Activated T-cell treated with anti-CD3 and anti-CD28 coated beads, Interleukin-2, amount 50 U/mL, for 48 hours (primary cell): ENCODE measurements around the gene TASP1.
"Not testable (repeated sequence)": the region's sequence is repeated elsewhere in the genome, so short reads cannot be mapped to it uniquely, and the experiment has no call there.

Experiments used
- DNase-seq, 2 experiments: peaks; one replicate each; pipeline ENCODE4 v3.0.0-alpha.2; 2020

Gene TASP1

GRCh38 chr20:13648291-13649228 is 9.8 kb upstream of the TASP1 start:
- DNase-seq: no peak

- DNase-seq: no peak
Observed at GRCh38 chr20:13644010-13644409, 5.3 kb upstream of the TASP1 start.

DNA sequence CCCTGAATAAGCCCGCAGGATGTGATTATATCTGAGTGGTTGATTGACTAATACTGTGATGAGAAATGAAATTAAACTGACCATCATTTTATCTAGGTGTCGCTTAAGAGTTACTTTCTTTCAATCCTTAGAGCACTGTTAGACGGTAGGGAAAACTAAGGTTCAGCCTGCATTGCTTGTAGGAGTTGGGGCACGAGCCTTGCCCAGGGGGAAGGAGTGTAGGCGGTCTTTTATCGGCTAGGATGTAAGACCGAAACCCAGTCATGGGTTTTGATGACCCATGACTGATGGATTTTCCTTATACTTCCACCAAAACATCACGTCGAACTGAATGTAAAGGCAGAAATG is 392 bp upstream of the TASP1 start:
- DNase-seq: no peak

DNA sequence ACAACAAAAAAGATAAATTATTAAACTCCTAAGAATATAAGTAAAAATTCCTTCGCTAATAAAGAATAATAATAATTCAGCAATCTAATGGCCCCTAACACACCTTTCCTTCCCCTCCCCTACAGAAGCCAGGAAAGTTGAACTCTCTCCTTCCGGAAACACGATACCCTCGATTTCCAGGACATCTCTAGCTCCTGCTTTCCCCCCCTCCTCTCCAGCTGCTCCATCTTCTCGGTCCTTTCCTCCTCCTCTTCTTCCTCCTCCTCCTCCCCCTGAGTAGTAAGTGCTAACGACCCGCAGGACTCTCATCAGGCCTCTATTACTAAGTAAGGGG is 603 bp downstream of the TASP1 start:
- no peak for DNase-seq

- no peak for DNase-seq
Observed at GRCh38 chr20:13632431-13632830, 6.3 kb downstream of the TASP1 start.

DNA sequence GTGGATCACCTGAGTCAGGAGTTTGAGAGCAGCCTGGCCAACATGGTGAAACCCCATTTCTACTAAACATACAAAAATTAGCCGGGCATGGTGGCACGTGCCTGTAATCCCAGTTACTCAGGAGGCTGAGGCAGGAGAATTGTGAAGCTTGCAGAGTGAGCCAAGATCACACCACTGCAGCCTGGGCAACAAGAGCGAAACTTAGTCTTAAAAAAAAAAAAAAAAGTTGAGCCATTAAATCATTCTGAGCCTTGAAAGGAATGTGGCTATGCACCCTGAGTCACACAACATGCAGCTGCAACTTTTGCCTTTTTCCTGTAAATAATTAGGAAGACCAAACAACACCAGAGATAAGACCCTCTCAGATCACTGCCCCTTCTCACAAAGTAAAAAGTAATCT is 11.2 kb downstream of the TASP1 start:
- not testable (repeated sequence) for DNase-seq

DNA sequence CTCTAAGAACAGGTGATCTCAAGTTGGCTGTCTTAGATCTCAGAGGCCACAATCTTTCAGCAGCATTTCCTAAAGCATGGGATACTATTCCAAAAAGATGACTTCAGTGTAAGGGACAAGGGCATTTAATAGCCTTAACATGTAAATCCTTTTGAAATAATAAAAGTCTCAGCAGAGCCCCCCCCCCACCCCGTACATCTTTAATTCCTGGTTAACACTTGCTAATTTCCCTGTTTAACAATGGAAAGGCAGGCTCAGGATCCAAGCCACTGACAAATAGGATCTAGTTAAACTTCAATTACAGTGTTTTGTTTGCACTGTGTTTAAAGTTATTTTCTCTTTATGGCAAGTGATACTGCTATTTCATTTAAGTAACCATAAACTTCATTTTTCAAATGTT is 12.0 kb downstream of the TASP1 start:
- no peak for DNase-seq

DNA sequence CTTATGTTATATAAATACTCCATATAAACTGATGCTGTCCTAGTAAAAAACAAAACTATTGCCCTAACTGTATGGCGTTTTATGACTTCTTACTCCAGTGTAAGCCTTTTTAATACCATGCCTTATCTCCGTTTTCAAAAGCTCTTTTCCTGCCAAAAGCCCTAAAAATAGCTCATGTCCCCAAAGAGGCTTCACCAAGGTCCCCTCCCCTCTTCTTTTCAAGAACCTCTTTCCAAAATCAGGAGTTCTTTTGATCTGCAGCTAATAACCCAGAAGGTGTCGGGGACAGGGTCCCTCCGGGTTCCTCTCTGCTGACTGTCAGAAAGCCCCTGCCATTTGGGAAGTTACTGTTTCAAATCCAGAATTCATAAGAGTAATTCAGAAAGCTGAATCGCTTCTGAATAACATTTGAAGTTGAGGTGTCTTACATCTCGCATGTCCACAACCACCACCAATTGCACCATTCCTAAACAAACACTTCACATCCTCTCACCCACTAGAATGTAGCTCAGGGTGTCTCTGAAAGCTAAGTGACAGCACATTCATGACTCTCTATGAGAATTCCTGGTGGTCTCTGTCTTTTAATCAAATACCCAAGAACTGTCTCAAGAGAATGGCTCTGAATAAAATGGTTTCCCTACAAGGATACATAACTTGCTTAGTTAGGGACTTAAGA is 13.3 kb downstream of the TASP1 start:
- no peak for DNase-seq

DNA sequence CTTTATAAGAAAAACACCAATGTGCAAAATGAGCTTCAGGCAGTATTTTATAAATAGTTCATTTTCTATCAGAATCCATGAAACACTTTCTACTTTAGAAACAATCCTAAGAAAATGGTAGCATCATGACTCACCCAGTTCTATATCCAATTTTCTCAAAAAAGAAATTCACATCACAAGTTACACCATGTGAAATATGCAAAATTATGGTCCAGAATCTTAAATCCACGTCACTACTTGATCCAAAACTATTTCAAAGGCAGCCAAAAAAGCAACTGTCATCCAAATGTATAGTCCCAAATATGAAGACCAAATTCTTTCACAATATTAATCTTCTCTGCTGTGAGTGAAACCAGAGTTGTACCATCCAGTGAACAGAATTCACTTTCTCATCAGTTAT is 19.3 kb downstream of the TASP1 start:
- not testable (repeated sequence) for DNase-seq

DNA sequence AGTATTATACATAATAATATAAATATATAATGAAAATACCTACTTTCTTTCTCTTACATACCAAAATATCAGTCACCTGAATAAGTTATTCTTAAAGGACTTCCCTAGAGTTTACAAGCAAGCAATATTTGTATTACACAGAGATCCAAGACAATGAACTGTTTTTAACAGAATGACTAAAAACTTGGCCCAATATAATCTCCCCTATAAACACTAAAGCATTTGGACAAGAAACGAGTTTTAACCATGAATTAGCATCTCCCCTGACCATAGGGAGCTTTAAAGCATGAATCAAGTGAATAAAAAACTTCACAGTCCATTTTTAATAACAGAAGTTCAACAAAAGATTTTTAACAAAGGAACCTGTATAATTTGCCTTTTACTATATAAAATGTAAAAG is 20.3 kb downstream of the TASP1 start:
- DNase-seq: not testable (repeated sequence)

DNA sequence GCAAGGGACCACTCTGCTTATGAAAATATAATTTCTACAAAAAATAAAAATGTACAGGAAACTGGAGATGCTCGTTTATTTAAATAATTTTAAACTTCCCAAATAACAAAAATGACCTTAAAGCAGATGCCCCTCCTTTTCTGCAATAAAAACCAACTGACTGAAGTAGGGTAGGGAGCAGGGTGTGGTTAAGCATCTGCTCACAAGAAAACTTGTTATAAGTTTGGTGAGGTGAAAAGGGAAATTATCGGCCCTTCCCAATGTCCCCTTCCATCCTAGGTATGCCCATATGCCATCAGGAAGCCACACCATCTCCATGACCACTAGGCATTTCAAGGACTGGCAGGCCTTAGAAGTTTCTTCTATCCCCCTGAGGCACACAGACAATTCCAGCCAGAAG is 21.1 kb downstream of the TASP1 start:
- DNase-seq: not testable (repeated sequence)

DNA sequence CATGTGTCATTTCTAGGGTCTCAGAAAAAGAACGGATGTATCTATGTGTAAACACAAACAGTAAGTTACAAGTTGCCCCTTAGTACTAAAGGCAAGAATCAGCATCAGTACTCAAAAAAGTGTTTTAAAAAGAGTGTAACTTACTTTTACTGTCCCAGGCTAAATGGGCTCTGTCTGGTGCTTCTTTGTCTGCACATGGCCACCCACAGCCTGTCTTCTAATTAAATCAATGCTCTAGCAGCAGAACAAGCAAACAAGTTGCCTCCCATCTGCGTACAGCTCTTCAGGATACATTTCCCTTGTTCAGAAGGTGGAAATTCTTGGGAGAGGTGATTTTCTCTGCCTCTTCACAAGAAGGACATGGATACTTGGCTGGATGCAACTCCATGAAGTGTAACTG is 22.0 kb downstream of the TASP1 start:
- DNase-seq: not testable (repeated sequence)

DNA sequence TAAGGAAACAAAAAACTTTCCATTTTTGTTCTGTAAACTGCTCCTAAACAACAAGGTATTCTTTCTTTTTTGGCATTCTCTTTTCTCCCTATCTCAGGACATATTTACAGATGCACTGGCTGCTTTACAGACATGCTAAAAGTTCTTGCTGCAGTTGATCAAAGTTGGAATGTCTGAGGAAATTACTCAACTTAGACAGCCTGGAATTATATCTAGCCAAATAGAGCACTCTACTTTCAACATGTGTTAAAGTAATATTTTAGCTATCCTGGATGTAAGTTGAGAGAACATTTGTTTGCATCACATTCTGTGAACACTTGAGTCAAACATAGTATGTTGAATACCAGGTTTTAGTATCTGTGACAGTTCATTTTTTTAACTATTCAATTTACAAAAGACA is 24.8 kb downstream of the TASP1 start:
- DNase-seq: no peak

DNA sequence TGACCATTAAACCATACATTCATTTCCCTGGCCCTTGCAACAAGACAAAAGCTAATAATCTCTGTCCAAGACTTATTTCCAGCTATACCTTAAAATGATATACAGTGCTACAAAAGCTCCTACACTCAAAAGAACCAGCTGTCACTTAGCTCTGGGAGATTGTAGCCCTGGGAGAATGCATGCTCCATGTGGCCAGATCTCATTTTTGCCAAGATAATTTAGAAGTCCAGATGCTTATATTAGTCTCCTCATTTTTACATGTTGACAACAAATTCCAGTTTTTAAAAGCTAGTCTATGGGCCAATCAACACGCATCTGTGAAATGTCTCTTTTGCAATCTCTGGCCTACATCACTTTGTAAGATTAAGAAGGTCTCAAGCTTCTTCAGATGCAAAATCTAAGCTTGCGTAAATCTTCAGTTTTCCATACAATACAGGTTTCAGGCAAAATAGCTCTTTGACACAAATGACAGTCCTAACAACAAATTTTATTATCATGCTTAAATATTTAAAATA is 27.1 kb downstream of the TASP1 start:
- no peak for DNase-seq

DNA sequence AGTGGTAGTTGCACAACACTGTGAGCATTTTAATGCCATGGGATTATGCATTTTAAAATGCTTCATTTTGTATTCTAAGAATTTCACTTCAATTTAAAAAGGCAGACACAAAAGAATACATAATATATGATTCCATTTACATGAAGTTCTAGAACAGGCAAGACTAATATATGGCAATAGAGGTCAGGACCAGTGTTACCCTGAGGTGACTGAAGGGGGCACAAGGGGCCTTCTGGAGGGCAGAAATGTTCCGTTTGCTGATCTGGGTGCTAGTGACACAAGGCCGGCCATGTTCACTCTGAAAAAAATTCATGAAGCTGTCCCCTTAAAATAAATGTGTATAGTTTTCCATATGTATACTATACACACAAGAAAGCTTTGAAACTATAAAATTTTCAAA is 28.5 kb downstream of the TASP1 start:
- DNase-seq: no peak

DNA sequence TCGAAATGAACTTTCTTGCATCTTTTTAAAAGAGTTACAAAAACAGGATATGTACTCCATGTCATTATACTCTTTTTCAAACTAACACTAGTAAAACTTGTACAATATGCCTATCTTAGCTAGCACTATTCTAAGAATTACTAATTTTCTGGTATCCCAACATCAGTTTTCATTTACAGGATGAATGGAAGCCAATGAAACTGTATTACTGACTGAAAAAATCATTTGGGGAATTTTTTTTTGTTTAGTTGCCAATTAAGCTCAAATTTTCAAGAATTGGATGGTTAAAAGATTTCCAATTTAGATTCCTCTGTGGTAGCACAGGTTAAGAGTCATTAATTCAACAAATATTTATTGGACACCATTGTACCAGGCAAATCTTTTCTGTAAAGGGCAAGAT is 30.7 kb downstream of the TASP1 start:
- no peak for DNase-seq

- not testable (repeated sequence) for DNase-seq
Observed at GRCh38 chr20:13593423-13593822, 45.3 kb downstream of the TASP1 start.

DNA sequence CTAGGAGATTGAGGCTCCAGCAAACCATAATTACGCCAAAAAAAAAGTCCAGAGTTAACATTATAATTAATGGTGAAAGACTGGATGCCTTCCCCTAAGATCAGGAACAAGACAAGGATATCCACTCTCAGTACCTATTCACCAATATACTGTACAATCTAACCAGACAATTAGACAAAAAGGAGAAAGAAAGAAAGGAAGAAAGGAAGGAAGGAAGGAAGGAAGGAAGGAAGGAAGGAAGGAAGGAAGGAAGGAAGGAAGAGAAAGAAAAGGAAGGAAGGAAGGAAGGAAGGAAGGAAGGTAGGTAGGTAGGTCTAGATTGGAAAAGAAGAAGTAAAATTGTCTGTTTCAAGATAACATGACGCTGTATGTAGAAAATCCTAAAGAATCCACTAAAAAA is 50.7 kb downstream of the TASP1 start:
- no peak for DNase-seq

- DNase-seq: no peak
Observed at GRCh38 chr20:13587370-13587769, 51.4 kb downstream of the TASP1 start.

DNA sequence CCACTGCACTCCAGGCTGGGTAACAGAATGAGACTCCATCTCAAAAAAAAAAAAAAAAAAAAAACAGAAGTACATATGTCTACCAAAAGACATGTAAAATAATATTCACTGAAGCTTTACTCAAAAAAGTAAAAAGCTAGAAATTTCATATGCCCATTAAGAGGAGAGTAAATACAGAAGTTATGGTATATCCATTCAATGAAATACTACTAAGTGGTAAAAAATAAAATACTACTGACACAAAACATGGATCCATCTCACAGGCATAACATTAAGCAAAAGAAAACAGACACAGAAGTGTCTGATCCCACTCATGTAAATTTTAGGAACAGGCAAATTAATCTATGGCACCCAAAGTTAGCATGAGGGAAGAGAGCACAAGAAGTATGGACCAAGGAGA is 52.6 kb downstream of the TASP1 start:
- no peak for DNase-seq

GRCh38 chr20:13581451-13581850 is 57.3 kb downstream of the TASP1 start:
- DNase-seq: no peak

DNA sequence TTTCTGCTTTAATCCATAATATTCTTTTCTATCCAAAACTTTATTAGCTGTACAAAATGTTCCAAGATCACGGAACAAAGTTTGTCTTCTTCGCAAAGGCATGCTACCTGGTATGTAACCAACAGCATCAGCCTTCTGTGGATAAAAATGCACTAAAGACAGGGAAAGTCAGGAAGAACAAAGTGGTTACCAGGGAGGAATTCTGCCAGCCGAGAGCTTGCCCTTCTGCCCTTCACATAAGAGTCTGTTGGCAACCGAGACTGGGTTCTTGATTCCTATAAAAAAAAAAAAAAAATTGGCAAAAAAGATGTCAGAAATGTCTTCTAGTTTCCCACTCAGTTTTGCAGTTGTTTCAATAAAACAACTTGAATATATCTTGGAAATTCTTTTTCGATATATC is 58.0 kb downstream of the TASP1 start:
- no peak for DNase-seq

DNA sequence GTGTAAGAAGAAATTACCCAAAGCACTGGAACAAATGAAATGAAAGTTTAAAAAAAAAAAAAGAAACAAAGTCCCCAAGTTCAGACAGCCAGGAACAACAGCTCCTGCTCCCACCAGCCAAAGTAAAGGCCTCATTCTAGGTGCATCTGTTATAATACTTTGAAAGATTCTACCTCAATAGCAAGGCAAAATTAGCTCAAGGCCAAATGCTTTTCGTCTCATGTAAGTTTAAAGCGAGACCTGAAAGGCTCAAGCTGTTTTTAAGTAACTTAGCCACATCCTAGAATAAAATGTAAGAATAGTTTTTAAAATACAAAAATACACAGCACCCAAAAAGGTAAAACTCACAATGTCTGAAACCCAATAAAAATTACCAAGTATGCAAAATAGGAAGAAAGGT is 64.7 kb downstream of the TASP1 start:
- DNase-seq: no peak

DNA sequence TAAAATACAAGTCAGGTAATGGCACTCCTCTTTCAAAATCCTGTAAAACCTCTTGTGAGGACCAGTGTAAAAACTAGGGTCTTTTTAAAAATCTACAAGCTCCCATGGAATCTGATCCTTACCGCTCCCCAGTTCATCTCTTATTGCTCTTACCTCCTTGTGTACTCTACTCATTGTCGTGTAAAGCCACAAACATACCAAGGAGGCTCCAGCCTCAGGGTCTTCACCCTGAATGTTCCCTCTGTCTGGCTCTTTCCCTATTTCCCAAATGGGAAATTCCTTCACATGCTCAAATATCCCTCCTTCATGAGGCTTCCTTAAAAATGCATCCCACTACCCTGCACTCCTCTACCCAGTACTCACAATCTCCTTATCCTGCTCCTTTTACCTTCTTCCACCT is 67.1 kb downstream of the TASP1 start:
- no peak for DNase-seq
